IMR-90 (cell line): ENCODE data around the gene PROCR. TPM values are rescaled to one million over a fixed set of nuclear protein-coding genes. Genes with fewer than 3 reads are reported as not detected.

Experiments used
- ATAC-seq: fragments of 200-7000 bp; cut with Tn5 transposase; 2 replicates; pipeline ENCODE4 v1.9.1; 2020; ENCODE audit warnings: low read depth, mild to moderate bottlenecking, moderate library complexity
- BruUV-seq: library from RNA; stranded (reverse); fragments of 400-500 nt; replicated peaks from 2 replicates; lab custom pipeline; 2021; lab: Mats Ljungman, UMichigan
- CTCF ChIA-PET: fragments of 300-600 bp; formaldehyde crosslinking; extraction: SDS; loops from one replicate; lab custom pipeline; 2021; ENCODE audit warnings: antibody characterized with exemption; lab: Yijun Ruan, JAX
- POLR2A ChIA-PET: fragments of 300-600 bp; sonication (Branson Sonifier 250); formaldehyde crosslinking; loops from one replicate; lab custom pipeline; 2022; ENCODE audit warnings: antibody characterized with exemption; ENCODE audit not compliant: unreplicated experiment; lab: Charles Lee
- DNase-seq: peaks from one replicate; pipeline ENCODE4 v3.0.0; 2013
- H2AFZ ChIP-seq: replicated peaks from 2 replicates; pipeline ENCODE3; 2013; ENCODE audit warnings: low read length, mild to moderate bottlenecking; ENCODE audit not compliant: poor library complexity
- H2AK5ac ChIP-seq: 2 replicates; pipeline ENCODE4 v1.6.1; 2013; ENCODE audit warnings: low read depth, low read length, inconsistent platforms
- H2AK9ac ChIP-seq: replicated peaks from 2 replicates; pipeline ENCODE3; 2013; ENCODE audit warnings: mild to moderate bottlenecking, low read depth, low read length, moderate library complexity; ENCODE audit not compliant: poor library complexity
- H2BK120ac ChIP-seq: 2 replicates; pipeline ENCODE4 v1.6.1; 2013; ENCODE audit warnings: low read depth, low read length, inconsistent platforms
- H2BK15ac ChIP-seq: 3 replicates; pipeline ENCODE4 v1.6.1; 2013; ENCODE audit warnings: low read depth, low read length, inconsistent platforms
- H2BK20ac ChIP-seq: 2 replicates; pipeline ENCODE4 v1.6.1; 2013; ENCODE audit warnings: low read depth, mild to moderate bottlenecking, inconsistent platforms, low read length, moderate library complexity
- H2BK5ac ChIP-seq: 2 replicates; pipeline ENCODE4 v1.6.1; 2013; ENCODE audit warnings: mild to moderate bottlenecking, low read depth, low read length, inconsistent platforms; ENCODE audit not compliant: poor library complexity, severe bottlenecking
- H3K14ac ChIP-seq: replicated peaks from 2 replicates; pipeline ENCODE4 v1.6.1; 2013; ENCODE audit warnings: low read depth, low read length, inconsistent platforms
- H3K18ac ChIP-seq: 2 replicates; pipeline ENCODE4 v1.6.1; 2013; ENCODE audit warnings: low read depth, low read length, control low read depth
- H3K23ac ChIP-seq: 2 replicates; pipeline ENCODE4 v1.6.1; 2013; ENCODE audit warnings: low read depth, low read length, inconsistent platforms
- H3K27ac ChIP-seq: 2 replicates; pipeline ENCODE4 v1.5.1; 2013; ENCODE audit warnings: mild to moderate bottlenecking, control low read depth, low read length; ENCODE audit not compliant: insufficient read depth
- H3K27me3 ChIP-seq: 2 replicates; pipeline ENCODE4 v1.6.1; 2013; ENCODE audit warnings: low read length; ENCODE audit not compliant: control insufficient read depth, insufficient read depth
- H3K36me3 ChIP-seq: 2 replicates; pipeline ENCODE4 v1.6.1; 2013; ENCODE audit warnings: low read length, mixed read lengths; ENCODE audit not compliant: control insufficient read depth, insufficient read depth
- H3K4ac ChIP-seq: 2 replicates; pipeline ENCODE4 v1.6.1; 2013; ENCODE audit warnings: low read depth, low read length, inconsistent platforms
- H3K4me1 ChIP-seq: 2 replicates; pipeline ENCODE4 v1.6.1; 2013; ENCODE audit warnings: low read length, mixed read lengths; ENCODE audit not compliant: control insufficient read depth, insufficient read depth
- H3K4me2 ChIP-seq: 2 replicates; pipeline ENCODE4 v1.6.1; 2013; ENCODE audit warnings: low read depth, mild to moderate bottlenecking, control low read depth, low read length, moderate library complexity
- H3K4me3 ChIP-seq: 2 replicates; pipeline ENCODE4 v1.5.1; 2013; ENCODE audit warnings: low read depth, mild to moderate bottlenecking, control low read depth, low read length, moderate library complexity; ENCODE audit not compliant: insufficient read depth
- H3K56ac ChIP-seq: 2 replicates; pipeline ENCODE4 v1.6.1; 2013; ENCODE audit warnings: low read length, inconsistent platforms; ENCODE audit not compliant: insufficient read depth; ENCODE audit errors: extremely low read depth
- H3K79me1 ChIP-seq, 2 experiments: 2 replicates each; pipeline ENCODE4 v1.6.1; 2013; ENCODE audit warnings: low read length in 2 of 2, inconsistent platforms in 1 of 2, low read depth in 1 of 2
- H3K9ac ChIP-seq: 2 replicates; pipeline ENCODE4 v1.6.1; 2013; ENCODE audit warnings: low read depth, low read length, control low read depth
- H3K9me1 ChIP-seq: 2 replicates; pipeline ENCODE4 v1.6.1; 2013; ENCODE audit warnings: low read length, inconsistent platforms; ENCODE audit not compliant: insufficient read depth
- H3K9me3 ChIP-seq: 2 replicates; pipeline ENCODE4 v1.6.1; 2013; ENCODE audit warnings: low read length; ENCODE audit not compliant: control insufficient read depth, insufficient read depth
- H4K20me1 ChIP-seq: 2 replicates; pipeline ENCODE4 v1.6.1; 2013; ENCODE audit warnings: low read length, inconsistent platforms; ENCODE audit not compliant: insufficient read depth
- H4K5ac ChIP-seq: 2 replicates; pipeline ENCODE4 v1.6.1; 2013; ENCODE audit warnings: mild to moderate bottlenecking, low read depth, low read length, control low read depth
- H4K8ac ChIP-seq, 2 experiments: 2 replicates each; pipeline ENCODE4 v1.6.1; 2013; ENCODE audit warnings: low read depth in 2 of 2, low read length in 2 of 2, control low read depth in 1 of 2, inconsistent platforms in 1 of 2
- H4K91ac ChIP-seq: 2 replicates; pipeline ENCODE4 v1.6.1; 2013; ENCODE audit warnings: low read depth, low read length, inconsistent platforms; ENCODE audit not compliant: insufficient read depth
- CEBPB ChIP-seq: IDR thresholded peaks from 2 replicates; pipeline ENCODE4 v1.6.1; 2012; ENCODE audit warnings: low read depth, low read length, improper control_type of control experiment
- FOS ChIP-seq: fragments of 150-350 bp; IDR thresholded peaks from 2 replicates; pipeline ENCODE4 v1.6.1; 2016; ENCODE audit warnings: low read depth, low read length
- MAFK ChIP-seq: IDR thresholded peaks from 2 replicates; pipeline ENCODE4 v1.6.1; 2012; ENCODE audit warnings: low read depth, low read length, improper control_type of control experiment
- RFX5 ChIP-seq: IDR thresholded peaks from 2 replicates; pipeline ENCODE4 v1.8.0; 2012; ENCODE audit warnings: low read depth, mild to moderate bottlenecking, low read length, moderate library complexity
- WGBS, 2 experiments: methylation state at CpG; one replicate each; pipeline versions ENCODE4 v1.1.5 to v1.1.7; 2013; ENCODE audit warnings: missing lambda C conversion rate in 2 of 2; ENCODE audit not compliant: insufficient read length in 1 of 2; ENCODE audit errors: extremely low coverage in 2 of 2; 5-methylcytosine and 5-hydroxymethylcytosine counted together
- dilution Hi-C: fragments of 300-500 bp; cut with HindIII; formaldehyde crosslinking; loops from one replicate; pipeline ENCODE4 v1.14.3; 2018; ENCODE audit warnings: low sequenced_read_pairs; ENCODE audit not compliant: unreplicated experiment
- in situ Hi-C: fragments of 300-500 bp; cut with MboI; formaldehyde crosslinking; loops from 3 replicates; pipeline ENCODE4 v1.14.3; 2019; ENCODE audit warnings: low sequenced_read_pairs, inconsistent platforms, mixed read lengths
- intact Hi-C: fragments of 100-400 bp; cut with micrococcal nuclease; formaldehyde crosslinking; loops from 2 replicates; pipeline ENCODE4 v1.10.0; 2022
- polyA plus RNA-seq, 3 experiments: library from polyadenylated mRNA; depleted of rRNA; stranded (reverse); fragments of >200 nt; gene quantifications; 2 replicates each; pipeline ENCODE4 v1.2.3, GENCODE V29; 2012; ENCODE audit warnings: low replicate concordance in 1 of 3
- total RNA-seq: library from RNA; depleted of rRNA; stranded (reverse); fragments of >200 nt; gene quantifications from 2 replicates; pipeline ENCODE4 v1.2.3, GENCODE V29; 2012

The PROCR gene
- total and polyA plus RNA-seq, 2 of the 4 experiments (the other 2 are of a cell fraction) = 36.4 to 41.9 TPM

- DNase-seq (no peak), ATAC-seq (no peak)
- dilution Hi-C loops = no loop called here
- H2BK15ac ChIP-seq = no peak overlapping the region
- no peak overlapping the region for H2AK5ac ChIP-seq
- 0 out of 2 replicates have a peak overlapping the region, but pooled peaks have one; percentile 1 for H3K4ac ChIP-seq
- no peak overlapping the region for H3K23ac ChIP-seq
- no peak for TF ChIP-seq RFX5
- no peak for TF ChIP-seq MAFK
- no peak for TF ChIP-seq FOS
- TF ChIP-seq CEBPB = no peak
- no peak overlapping the region for H2BK5ac ChIP-seq
- in situ Hi-C loops = no loop called here
- intact Hi-C loops = no loop called here
- H4K8ac ChIP-seq = peak overlapping the region in 1 of 2 experiments; percentile 77; a peak in 2 of 4 replicates
- H2AFZ ChIP-seq = peak overlapping the region; percentile 96
- no peak overlapping the region for H3K56ac ChIP-seq
- peak overlapping the region; percentile 12; the same call in 1 of the 2 replicates for H3K9ac ChIP-seq
- H3K4me2 ChIP-seq = peak overlapping the region; percentile 86
- H3K9me1 ChIP-seq = 0 out of 2 replicates have a peak, but pooled peaks cover 2% of the 10 kb centered on the region
- WGBS, 2 experiments = no CpG with 5 or more reads among the region's 1 CpG
- no TSS peak for BruUV-seq
- H3K36me3 ChIP-seq = peaks cover 2% of the 10 kb centered on the region; the same call in 1 of the 2 replicates
- H3K79me1 ChIP-seq = no peaks in the 10 kb centered on the region; a peak in 1 of 4 replicates
- peaks cover 8% of the 10 kb centered on the region for H3K4me1 ChIP-seq
- no peak overlapping the region; the same call in 1 of the 2 replicates for H3K18ac ChIP-seq
- H3K14ac ChIP-seq = no peak overlapping the region
- H2AK9ac ChIP-seq = no peak overlapping the region
- peak overlapping the region; percentile 53 for H3K4me3 ChIP-seq
- no peaks in the 10 kb centered on the region for H3K27me3 ChIP-seq
- H3K27ac ChIP-seq = peak overlapping the region; percentile 2; the same call in 1 of the 2 replicates
- H2BK120ac ChIP-seq = peak overlapping the region; percentile 60
- ChIA-PET CTCF (no interaction called here), POLR2A (no interaction called here)
- no peaks in the 10 kb centered on the region for H3K9me3 ChIP-seq
- H4K91ac ChIP-seq = peak overlapping the region; percentile 31; the same call in 1 of the 2 replicates
- H4K5ac ChIP-seq = peak overlapping the region; percentile 10; the same call in 1 of the 2 replicates
- H4K20me1 ChIP-seq = no peaks in the 10 kb centered on the region
- no peak overlapping the region for H2BK20ac ChIP-seq
Measured at GRCh38 chr20:35171438-35171752, 477 bp upstream of the PROCR start.
